Ishikawa (cell line): ENCODE measurements around the gene PKM.

Experiments used
- CEBPB ChIP-seq: IDR thresholded peaks from 2 replicates; pipeline ENCODE4 v1.6.1; 2012
- CREB1 ChIP-seq: IDR thresholded peaks from 2 replicates; pipeline ENCODE4 v1.6.1; 2012; ENCODE audit warnings: low read depth
- EGR1 ChIP-seq: IDR thresholded peaks from 2 replicates; pipeline ENCODE4 v1.6.1; 2012
- EP300 ChIP-seq: IDR thresholded peaks from 2 replicates; pipeline ENCODE4 v1.6.1; 2012; ENCODE audit warnings: borderline replicate concordance
- FOXM1 ChIP-seq: IDR thresholded peaks from 2 replicates; pipeline ENCODE4 v1.6.1; 2012; ENCODE audit warnings: low read depth, borderline replicate concordance
- NFIC ChIP-seq: IDR thresholded peaks from 2 replicates; pipeline ENCODE4 v1.6.1; 2012
- RAD21 ChIP-seq: IDR thresholded peaks from 2 replicates; pipeline ENCODE4 v1.6.1; 2012; ENCODE audit warnings: low read depth
- TAF1 ChIP-seq: IDR thresholded peaks from 2 replicates; pipeline ENCODE4 v1.6.1; 2012; ENCODE audit warnings: low read depth, mild to moderate bottlenecking
- TCF12 ChIP-seq: IDR thresholded peaks from 2 replicates; pipeline ENCODE4 v1.6.1; 2012; ENCODE audit warnings: low read depth
- TEAD4 ChIP-seq: IDR thresholded peaks from 2 replicates; pipeline ENCODE4 v1.6.1; 2012
- YY1 ChIP-seq: IDR thresholded peaks from 2 replicates; pipeline ENCODE4 v1.6.1; 2012; ENCODE audit warnings: low read depth
- ZBTB7A ChIP-seq: IDR thresholded peaks from 2 replicates; pipeline ENCODE4 v1.6.1; 2012; ENCODE audit warnings: low read depth
- TF ChIP-seq, protein P1 (sequence below): IDR thresholded peaks from 2 replicates; pipeline ENCODE4 v1.6.1; 2012
- TF ChIP-seq, protein P2 (sequence below): IDR thresholded peaks from 2 replicates; pipeline ENCODE4 v1.6.1; 2012; ENCODE audit warnings: low read depth, mild to moderate bottlenecking
- TF ChIP-seq, protein P3 (sequence below): IDR thresholded peaks from 2 replicates; pipeline ENCODE4 v1.6.1; 2012

Gene PKM

DNA sequence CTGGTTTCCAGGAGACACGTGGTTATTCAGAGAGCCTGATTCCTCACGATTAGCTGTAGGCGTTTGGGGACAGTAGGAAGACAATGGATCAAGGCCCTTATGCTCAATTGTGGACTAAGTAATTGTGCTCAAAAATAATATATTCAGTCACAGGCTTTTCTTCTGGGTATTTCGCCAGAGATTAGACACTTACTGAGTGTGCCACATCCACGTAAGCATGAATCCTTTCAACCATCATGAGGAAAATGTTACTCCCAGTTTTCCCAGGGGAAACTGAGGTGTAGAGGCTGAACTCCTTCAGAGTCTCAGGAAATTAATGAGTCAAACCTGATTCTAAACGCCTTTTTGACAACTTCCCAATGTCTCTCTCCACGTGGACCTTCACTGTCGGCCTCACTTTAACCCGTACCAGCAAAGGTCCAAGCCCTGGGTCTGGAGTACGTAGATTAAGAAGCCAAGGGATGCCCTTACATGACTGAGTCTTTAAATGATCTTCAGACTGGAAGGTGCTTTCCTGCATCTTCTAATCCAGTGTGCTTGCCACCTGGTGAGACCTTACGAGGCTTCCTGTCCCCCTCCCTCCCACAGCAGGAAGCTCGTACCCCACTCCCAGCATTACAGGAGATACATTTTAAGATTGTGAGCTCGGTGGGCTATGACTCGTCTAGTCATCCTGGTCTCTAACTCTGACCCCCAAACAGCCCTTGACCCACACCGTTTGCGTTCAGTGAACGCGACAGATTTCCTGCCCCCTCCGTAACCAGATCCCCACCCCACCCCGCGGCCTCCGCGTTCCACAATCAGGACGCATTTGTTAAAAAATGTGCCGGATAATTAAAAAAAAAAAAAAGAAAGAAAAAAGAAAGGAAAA is 1.7 kb downstream of the PKM start:
- TF ChIP-seq, protein P1, sequence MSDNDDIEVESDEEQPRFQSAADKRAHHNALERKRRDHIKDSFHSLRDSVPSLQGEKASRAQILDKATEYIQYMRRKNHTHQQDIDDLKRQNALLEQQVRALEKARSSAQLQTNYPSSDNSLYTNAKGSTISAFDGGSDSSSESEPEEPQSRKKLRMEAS, result no peak; the same call in 1 of the 2 replicates
- TF ChIP-seq RAD21, result no peak

DNA sequence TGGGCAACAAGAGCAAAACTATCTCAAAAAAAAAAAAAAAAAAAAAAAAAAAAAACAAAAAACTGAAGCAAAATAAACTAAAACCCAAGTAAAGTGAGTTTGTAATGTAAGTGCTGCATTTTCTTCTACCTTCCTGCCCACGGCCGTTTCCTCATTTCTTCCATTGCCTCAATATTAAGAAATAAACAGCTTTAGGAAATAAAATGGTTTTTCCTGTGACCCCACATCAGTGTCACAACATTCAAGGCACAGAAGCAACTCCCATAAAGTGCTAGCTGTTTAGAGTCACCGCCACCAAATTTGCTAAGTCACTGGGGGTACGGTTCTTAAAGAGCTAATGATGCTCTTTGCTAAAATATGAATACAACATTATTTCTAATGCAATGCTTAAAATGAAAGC is 3.3 kb downstream of the PKM start:
- no peak for TF ChIP-seq YY1
- no peak for TF ChIP-seq ZBTB7A

DNA sequence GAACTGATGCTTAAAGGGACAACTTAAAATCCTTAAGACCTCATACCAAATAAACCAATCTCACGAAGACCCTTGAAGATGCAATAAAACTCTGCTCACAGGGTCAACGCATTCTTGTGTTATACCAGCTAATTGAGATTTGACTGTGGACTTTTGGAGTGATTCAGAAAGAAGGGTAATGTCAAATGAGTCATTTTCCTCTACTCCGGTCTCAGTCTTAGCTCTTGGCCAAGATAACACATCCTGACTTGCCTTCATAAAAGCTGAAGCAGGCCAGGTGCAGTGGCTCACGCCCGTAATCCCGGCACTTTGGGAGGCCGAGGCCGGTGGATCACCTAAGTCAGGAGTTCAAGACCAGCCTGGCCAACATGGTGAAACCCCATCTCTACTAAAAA is 3.8 kb downstream of the PKM start:
- TF ChIP-seq TCF12, result no peak
- TF ChIP-seq CREB1, result no peak
- TF ChIP-seq EP300, result no peak
- no peak for TF ChIP-seq EGR1

DNA sequence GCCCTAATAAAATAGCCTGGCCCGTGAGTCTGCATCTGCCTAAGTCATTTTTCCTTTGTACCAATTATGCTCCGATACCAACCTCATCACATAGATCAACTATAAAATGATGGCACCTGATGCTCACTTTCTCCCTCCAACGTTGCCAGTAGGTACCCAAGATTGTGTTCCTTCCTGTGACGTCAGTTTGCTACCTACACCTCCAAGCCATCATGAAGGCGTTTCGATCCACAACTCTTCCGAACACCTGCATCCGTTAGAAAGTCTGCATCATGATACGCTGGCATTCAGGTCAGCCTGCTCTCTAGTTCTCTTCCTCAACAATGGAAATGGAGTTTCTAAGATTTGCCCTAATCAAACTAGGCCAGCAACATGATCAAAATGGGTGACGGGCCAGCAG is 7.7 kb downstream of the PKM start:
- TF ChIP-seq ZBTB7A (no peak), EGR1 (no peak), CEBPB (no peak), YY1 (no peak), RAD21 (no peak), EP300 (no peak), TAF1 (no peak), TCF12 (no peak), TEAD4 (no peak), NFIC (no peak), FOXM1 (no peak), CREB1 (no peak)
- TF ChIP-seq, protein P1, result no peak
- TF ChIP-seq, protein P2, sequence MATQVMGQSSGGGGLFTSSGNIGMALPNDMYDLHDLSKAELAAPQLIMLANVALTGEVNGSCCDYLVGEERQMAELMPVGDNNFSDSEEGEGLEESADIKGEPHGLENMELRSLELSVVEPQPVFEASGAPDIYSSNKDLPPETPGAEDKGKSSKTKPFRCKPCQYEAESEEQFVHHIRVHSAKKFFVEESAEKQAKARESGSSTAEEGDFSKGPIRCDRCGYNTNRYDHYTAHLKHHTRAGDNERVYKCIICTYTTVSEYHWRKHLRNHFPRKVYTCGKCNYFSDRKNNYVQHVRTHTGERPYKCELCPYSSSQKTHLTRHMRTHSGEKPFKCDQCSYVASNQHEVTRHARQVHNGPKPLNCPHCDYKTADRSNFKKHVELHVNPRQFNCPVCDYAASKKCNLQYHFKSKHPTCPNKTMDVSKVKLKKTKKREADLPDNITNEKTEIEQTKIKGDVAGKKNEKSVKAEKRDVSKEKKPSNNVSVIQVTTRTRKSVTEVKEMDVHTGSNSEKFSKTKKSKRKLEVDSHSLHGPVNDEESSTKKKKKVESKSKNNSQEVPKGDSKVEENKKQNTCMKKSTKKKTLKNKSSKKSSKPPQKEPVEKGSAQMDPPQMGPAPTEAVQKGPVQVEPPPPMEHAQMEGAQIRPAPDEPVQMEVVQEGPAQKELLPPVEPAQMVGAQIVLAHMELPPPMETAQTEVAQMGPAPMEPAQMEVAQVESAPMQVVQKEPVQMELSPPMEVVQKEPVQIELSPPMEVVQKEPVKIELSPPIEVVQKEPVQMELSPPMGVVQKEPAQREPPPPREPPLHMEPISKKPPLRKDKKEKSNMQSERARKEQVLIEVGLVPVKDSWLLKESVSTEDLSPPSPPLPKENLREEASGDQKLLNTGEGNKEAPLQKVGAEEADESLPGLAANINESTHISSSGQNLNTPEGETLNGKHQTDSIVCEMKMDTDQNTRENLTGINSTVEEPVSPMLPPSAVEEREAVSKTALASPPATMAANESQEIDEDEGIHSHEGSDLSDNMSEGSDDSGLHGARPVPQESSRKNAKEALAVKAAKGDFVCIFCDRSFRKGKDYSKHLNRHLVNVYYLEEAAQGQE, result no peak
- TF ChIP-seq, protein P3, sequence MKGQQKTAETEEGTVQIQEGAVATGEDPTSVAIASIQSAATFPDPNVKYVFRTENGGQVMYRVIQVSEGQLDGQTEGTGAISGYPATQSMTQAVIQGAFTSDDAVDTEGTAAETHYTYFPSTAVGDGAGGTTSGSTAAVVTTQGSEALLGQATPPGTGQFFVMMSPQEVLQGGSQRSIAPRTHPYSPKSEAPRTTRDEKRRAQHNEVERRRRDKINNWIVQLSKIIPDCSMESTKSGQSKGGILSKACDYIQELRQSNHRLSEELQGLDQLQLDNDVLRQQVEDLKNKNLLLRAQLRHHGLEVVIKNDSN, result no peak

DNA sequence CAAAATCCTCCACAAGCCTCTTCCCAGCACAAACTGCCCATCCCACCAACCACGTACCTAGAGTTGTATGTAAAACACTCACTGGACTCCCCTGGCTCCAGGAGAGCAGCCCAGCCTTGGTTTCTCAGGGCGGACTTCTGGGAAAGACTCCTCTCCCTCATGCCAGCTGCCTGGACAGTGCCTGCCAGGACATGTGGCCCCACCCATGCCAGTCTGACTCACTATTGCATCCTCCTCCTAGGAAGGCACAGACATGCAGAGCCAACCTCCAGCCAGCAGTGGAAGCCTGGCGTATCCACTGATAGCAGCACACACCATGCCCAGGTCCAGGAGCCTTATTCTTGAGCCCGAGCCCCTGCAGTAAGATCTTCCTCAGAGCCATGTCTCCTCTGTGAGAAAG is 8.6 kb downstream of the PKM start:
- TF ChIP-seq CEBPB (no peak), NFIC (no peak), RAD21 (no peak), TEAD4 (no peak), FOXM1 (no peak), YY1 (no peak), EGR1 (no peak)

DNA sequence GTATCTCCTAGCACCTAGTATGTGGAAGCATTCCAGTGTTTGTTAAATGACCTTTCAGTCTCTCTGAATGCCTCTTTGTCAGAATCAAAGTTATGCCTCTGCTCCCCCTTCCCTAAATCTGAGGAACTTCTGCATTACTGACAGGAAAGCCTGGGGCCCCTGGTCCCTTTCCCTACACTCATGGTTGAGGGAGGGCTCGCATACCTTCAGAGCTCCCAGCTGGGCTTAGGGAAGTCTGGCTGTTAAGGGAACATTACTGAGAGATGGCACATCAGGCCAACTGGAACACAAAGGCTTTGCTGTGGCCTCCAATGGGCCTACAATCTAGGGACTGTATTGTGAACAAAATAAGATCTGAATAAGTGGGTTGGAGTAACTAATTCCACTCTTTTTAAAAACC is 10.3 kb downstream of the PKM start:
- TF ChIP-seq, protein P1, result no peak

DNA sequence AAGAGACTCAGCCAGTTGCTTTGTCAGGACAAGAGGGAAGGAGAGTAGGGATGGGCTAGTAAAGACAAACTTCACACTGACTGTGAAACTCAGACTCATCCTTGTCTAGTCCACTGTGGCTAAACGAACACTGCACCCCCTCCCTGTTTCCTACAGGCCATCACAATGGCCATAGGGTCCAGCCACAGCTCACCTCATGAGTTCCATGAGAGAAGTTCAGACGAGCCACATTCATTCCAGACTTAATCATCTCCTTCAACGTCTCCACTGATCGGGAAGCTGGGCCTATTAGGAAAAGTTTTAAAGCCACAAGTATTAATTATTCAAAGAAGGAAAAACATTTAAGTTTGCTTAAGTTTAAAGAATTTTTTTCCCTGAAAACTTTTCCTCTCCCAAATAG is 13.8 kb downstream of the PKM start:
- TF ChIP-seq EGR1 (no peak), CREB1 (no peak), YY1 (no peak), NFIC (no peak), CEBPB (no peak), ZBTB7A (no peak), TEAD4 (no peak), TCF12 (no peak), TAF1 (no peak)
- TF ChIP-seq, protein P3, result no peak
- TF ChIP-seq, protein P2, result no peak
- TF ChIP-seq, protein P1, result no peak
